ENCODE data around the gene UBASH3A.

UBASH3A gene

DNA sequence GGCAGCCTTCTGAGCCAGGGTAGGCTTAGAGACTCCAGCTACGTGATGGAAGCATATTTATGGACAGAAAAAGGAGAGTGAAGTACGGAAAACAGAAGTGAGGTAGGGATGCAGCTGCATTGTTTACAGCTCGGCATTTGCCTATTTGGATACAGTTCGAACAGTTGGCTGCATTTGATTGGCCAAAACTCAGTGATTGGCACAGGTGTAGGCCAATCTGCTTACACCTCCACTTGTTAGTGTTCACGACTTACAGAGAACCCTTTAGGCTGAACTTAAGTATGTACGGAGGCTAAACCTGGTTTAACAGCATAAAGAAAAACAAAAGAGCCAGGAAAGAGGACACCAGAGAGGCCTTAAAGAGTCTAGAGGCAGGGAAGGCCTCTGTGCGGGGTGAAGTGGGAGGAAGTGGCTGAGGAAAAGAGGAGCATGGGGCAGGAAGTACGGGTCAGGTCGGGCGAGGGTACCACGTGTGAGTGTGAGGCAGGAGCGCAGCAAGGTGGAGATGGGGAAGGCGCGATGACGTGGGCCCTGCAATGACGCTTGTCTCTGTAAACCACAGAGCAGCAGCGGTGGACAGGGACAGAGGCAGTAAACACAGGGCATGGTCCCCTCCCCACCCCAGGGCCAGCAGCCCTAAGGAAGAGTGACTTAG, 60.3 kb downstream of the UBASH3A start:
- Histone ChIP-seq H4K8ac (ENCODE audit: low read depth, low read length) (no peak overlapping the region), H3K27me3 (ENCODE audit: control insufficient read depth in 3 of 3, insufficient read depth in 3 of 3, low read depth in 1 of 3, low read length in 3 of 3) (peaks cover 0 to 3% (median 0%) of the 10 kb centered on the region in 3 experiments), H2BK5ac (ENCODE audit: low read length) (no peak overlapping the region), H3K4me2 (ENCODE audit: insufficient read depth, low read length, poor library complexity, severe bottlenecking) (no peak overlapping the region), H3K9me3 (replicated peaks in 1 of 2; ENCODE audit: control insufficient read depth in 2 of 2, insufficient read depth in 1 of 2, low read depth in 1 of 2, low read length in 2 of 2) (peaks cover 0 to 1% of the 10 kb centered on the region in 2 donors), H3K23ac (ENCODE audit: low read depth, low read length, poor library complexity) (no peak overlapping the region), H3K9ac (ENCODE audit: low read depth, low read length, poor library complexity) (no peak overlapping the region), H2AFZ (ENCODE audit: low read length) (no peak overlapping the region), H3K4me1 (ENCODE audit: control insufficient read depth in 2 of 2, insufficient read depth in 1 of 2, low read depth in 1 of 2, low read length in 2 of 2) (peaks cover 0 to 4% of the 10 kb centered on the region in 2 donors), H2BK120ac (ENCODE audit: low read depth, low read length) (no peak overlapping the region), H4K91ac (ENCODE audit: low read depth, low read length, poor library complexity) (no peak overlapping the region), H3K18ac (ENCODE audit: low read length) (no peak overlapping the region), H2AK5ac (ENCODE audit: low read depth, low read length) (no peak overlapping the region), H3K14ac (ENCODE audit: low read length) (no peak overlapping the region), H3K4me3 (ENCODE audit: low read length in 2 of 2) (peak overlapping the region in 1 of 2 donors; percentile 46), H2BK15ac (ENCODE audit: low read length) (no peak overlapping the region), H3K79me1 (ENCODE audit: low read depth, low read length) (no peaks in the 10 kb centered on the region), H3K4ac (ENCODE audit: low read length) (no peak overlapping the region), H3K27ac (replicated peaks; ENCODE audit: low read length) (no peak overlapping the region), H2BK12ac (ENCODE audit: low read length) (no peak overlapping the region), H3K36me3 (replicated peaks in 1 of 2; ENCODE audit: control insufficient read depth in 2 of 2, insufficient read depth in 2 of 2, low read length in 2 of 2) (no peaks in the 10 kb centered on the region)
- peak; percentile 11 for DNase-seq (ENCODE audit: low spot score)
- no CpG with 5 or more reads among the region's 17 CpGs for WGBS, 2 donors (ENCODE audit: extremely low coverage in 2 of 2, insufficient read length in 2 of 2, insufficient replicate concordance in 1 of 2)

DNA sequence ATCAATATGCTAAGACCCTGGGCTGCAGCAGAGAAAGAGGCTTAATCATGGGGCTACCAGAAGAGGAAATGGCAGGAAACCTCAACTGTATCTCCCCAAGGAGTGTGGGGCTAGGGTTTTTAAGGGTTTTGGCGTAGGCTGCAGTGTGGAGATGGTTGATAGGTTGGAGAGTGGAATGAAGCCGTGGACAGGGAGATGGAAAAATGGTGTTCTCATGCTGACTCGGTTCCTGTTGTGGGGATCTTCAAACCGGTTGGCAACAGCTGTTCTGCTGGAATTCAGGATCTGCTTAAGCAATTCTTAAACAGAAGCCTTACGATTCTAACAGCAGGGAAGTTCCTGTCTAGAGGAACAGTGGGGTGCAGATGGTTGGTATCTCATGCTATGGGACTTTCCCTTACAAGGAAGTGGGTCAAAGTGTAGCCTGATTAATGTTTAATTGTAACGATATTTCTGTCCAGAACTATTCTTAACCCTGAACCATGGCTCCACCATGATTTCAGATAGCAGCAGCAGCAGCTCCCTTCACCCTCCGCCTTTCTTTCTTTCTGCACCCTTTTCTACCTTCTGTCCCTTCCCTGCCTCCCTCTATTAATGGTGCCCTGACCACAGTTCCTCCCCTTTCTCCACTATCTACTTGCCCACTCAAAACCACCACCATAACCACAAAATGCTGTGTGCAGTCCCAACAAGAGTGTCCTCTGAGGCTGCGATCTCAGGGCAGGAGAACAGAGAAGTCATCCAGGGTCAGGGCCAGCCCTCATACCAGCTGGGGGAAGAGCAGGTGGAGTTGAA, 61.5 kb downstream of the UBASH3A start:
- peaks cover 0 to 4% of the 10 kb centered on the region in 2 donors for H3K4me1 ChIP-seq (ENCODE audit: control insufficient read depth in 2 of 2, insufficient read depth in 1 of 2, low read depth in 1 of 2, low read length in 2 of 2)
- no peak overlapping the region for H2BK15ac ChIP-seq (ENCODE audit: low read length)
- H3K9ac ChIP-seq (ENCODE audit: low read depth, low read length, poor library complexity): no peak overlapping the region
- no peak overlapping the region for H3K4me3 ChIP-seq (ENCODE audit: low read length in 2 of 2)
- no peaks in the 10 kb centered on the region for H3K9me3 ChIP-seq (replicated peaks in 1 of 2; ENCODE audit: control insufficient read depth in 2 of 2, insufficient read depth in 1 of 2, low read depth in 1 of 2, low read length in 2 of 2)
- no peak overlapping the region for H2BK12ac ChIP-seq (ENCODE audit: low read length)
- no peak overlapping the region for H3K14ac ChIP-seq (ENCODE audit: low read length)
- no peak overlapping the region for H3K4me2 ChIP-seq (ENCODE audit: insufficient read depth, low read length, poor library complexity, severe bottlenecking)
- H3K18ac ChIP-seq (ENCODE audit: low read length): no peak overlapping the region
- no peak overlapping the region for H3K23ac ChIP-seq (ENCODE audit: low read depth, low read length, poor library complexity)
- no peak overlapping the region for H4K8ac ChIP-seq (ENCODE audit: low read depth, low read length)
- no peak overlapping the region for H3K4ac ChIP-seq (ENCODE audit: low read length)
- H3K36me3 ChIP-seq (replicated peaks in 1 of 2; ENCODE audit: control insufficient read depth in 2 of 2, insufficient read depth in 2 of 2, low read length in 2 of 2): no peaks in the 10 kb centered on the region
- no peaks in the 10 kb centered on the region for H3K27me3 ChIP-seq (ENCODE audit: control insufficient read depth in 3 of 3, insufficient read depth in 3 of 3, low read depth in 1 of 3, low read length in 3 of 3)
- no peak overlapping the region for H2BK5ac ChIP-seq (ENCODE audit: low read length)
- H4K91ac ChIP-seq (ENCODE audit: low read depth, low read length, poor library complexity): no peak overlapping the region
- no peak overlapping the region for H2AK5ac ChIP-seq (ENCODE audit: low read depth, low read length)
- WGBS, 2 donors (ENCODE audit: extremely low coverage in 2 of 2, insufficient read length in 2 of 2, insufficient replicate concordance in 1 of 2): no CpG with 5 or more reads among the region's 8 CpGs
- H3K27ac ChIP-seq (replicated peaks; ENCODE audit: low read length): no peak overlapping the region
- DNase-seq (ENCODE audit: low spot score): no peak
- H2BK120ac ChIP-seq (ENCODE audit: low read depth, low read length): no peak overlapping the region
- H3K79me1 ChIP-seq (ENCODE audit: low read depth, low read length): no peaks in the 10 kb centered on the region
- H2AFZ ChIP-seq (ENCODE audit: low read length): no peak overlapping the region

DNA sequence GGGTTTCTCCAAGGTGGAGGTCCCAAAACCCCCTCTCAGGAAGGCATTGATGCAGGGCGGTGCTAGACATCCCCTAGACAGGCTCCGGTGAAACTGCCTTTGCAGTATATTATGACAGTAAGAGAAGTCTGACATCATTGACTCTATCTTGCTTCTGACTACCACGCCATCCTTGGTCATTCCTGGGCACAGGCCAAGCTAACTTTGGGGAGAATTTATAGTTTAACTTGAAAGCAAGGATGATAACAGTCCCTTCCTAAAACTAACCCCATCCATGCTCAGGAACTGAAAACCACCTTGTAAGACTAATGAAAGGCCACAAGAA, 62.1 kb downstream of the UBASH3A start:
- Histone ChIP-seq H3K4me2 (ENCODE audit: insufficient read depth, low read length, poor library complexity, severe bottlenecking) (no peak overlapping the region), H2AK5ac (ENCODE audit: low read depth, low read length) (no peak overlapping the region), H4K8ac (ENCODE audit: low read depth, low read length) (no peak overlapping the region), H2BK120ac (ENCODE audit: low read depth, low read length) (no peak overlapping the region), H3K27ac (replicated peaks; ENCODE audit: low read length) (no peak overlapping the region), H2AFZ (ENCODE audit: low read length) (no peak overlapping the region), H3K18ac (ENCODE audit: low read length) (no peak overlapping the region), H3K4me3 (ENCODE audit: low read length in 2 of 2) (no peak overlapping the region), H4K91ac (ENCODE audit: low read depth, low read length, poor library complexity) (no peak overlapping the region), H3K36me3 (replicated peaks in 1 of 2; ENCODE audit: control insufficient read depth in 2 of 2, insufficient read depth in 2 of 2, low read length in 2 of 2) (no peaks in the 10 kb centered on the region), H3K27me3 (ENCODE audit: control insufficient read depth in 3 of 3, insufficient read depth in 3 of 3, low read depth in 1 of 3, low read length in 3 of 3) (no peaks in the 10 kb centered on the region), H2BK15ac (ENCODE audit: low read length) (no peak overlapping the region), H2BK12ac (ENCODE audit: low read length) (no peak overlapping the region), H3K79me1 (ENCODE audit: low read depth, low read length) (no peaks in the 10 kb centered on the region), H3K9ac (ENCODE audit: low read depth, low read length, poor library complexity) (no peak overlapping the region), H3K9me3 (replicated peaks in 1 of 2; ENCODE audit: control insufficient read depth in 2 of 2, insufficient read depth in 1 of 2, low read depth in 1 of 2, low read length in 2 of 2) (no peaks in the 10 kb centered on the region), H3K14ac (ENCODE audit: low read length) (no peak overlapping the region), H3K4ac (ENCODE audit: low read length) (no peak overlapping the region), H3K4me1 (ENCODE audit: control insufficient read depth in 2 of 2, insufficient read depth in 1 of 2, low read depth in 1 of 2, low read length in 2 of 2) (peaks cover 0 to under 1% of the 10 kb centered on the region in 2 donors), H2BK5ac (ENCODE audit: low read length) (no peak overlapping the region), H3K23ac (ENCODE audit: low read depth, low read length, poor library complexity) (no peak overlapping the region)
- no peak for DNase-seq (ENCODE audit: low spot score)
- no CpG with 5 or more reads among the region's 3 CpGs for WGBS, 2 donors (ENCODE audit: extremely low coverage in 2 of 2, insufficient read length in 2 of 2, insufficient replicate concordance in 1 of 2)

DNA sequence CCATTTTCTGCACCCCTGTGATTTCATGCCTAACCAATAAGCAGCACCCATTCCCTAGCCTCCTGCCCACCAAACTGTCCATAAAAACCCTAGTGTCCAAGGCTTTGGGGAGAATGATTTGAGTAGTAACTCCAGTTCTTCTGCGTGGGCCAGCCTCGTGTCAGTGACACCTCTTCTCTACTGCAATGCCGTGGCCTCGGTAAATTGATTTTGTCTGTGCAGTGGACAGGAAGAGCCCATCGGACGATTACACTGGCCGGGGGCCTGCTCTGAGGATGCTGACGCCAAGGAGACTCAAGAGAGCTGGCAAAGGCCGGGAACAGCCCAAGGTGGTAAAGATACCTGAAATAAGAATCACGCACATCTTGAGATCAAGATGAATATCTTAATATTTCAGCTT, 63.0 kb downstream of the UBASH3A start:
- Histone ChIP-seq H3K4me1 (ENCODE audit: control insufficient read depth in 2 of 2, insufficient read depth in 1 of 2, low read depth in 1 of 2, low read length in 2 of 2) (peaks cover 0 to 2% of the 10 kb centered on the region in 2 donors), H2BK5ac (ENCODE audit: low read length) (no peak overlapping the region), H3K14ac (ENCODE audit: low read length) (no peak overlapping the region), H4K8ac (ENCODE audit: low read depth, low read length) (no peak overlapping the region), H3K23ac (ENCODE audit: low read depth, low read length, poor library complexity) (no peak overlapping the region), H3K27ac (replicated peaks; ENCODE audit: low read length) (no peak overlapping the region), H2BK120ac (ENCODE audit: low read depth, low read length) (no peak overlapping the region), H2BK15ac (ENCODE audit: low read length) (no peak overlapping the region), H3K79me1 (ENCODE audit: low read depth, low read length) (no peaks in the 10 kb centered on the region), H3K36me3 (replicated peaks in 1 of 2; ENCODE audit: control insufficient read depth in 2 of 2, insufficient read depth in 2 of 2, low read length in 2 of 2) (no peaks in the 10 kb centered on the region), H3K9me3 (replicated peaks in 1 of 2; ENCODE audit: control insufficient read depth in 2 of 2, insufficient read depth in 1 of 2, low read depth in 1 of 2, low read length in 2 of 2) (no peaks in the 10 kb centered on the region), H3K9ac (ENCODE audit: low read depth, low read length, poor library complexity) (no peak overlapping the region), H2AFZ (ENCODE audit: low read length) (no peak overlapping the region), H3K4me2 (ENCODE audit: insufficient read depth, low read length, poor library complexity, severe bottlenecking) (no peak overlapping the region), H2AK5ac (ENCODE audit: low read depth, low read length) (no peak overlapping the region), H3K4ac (ENCODE audit: low read length) (no peak overlapping the region), H3K27me3 (ENCODE audit: control insufficient read depth in 3 of 3, insufficient read depth in 3 of 3, low read depth in 1 of 3, low read length in 3 of 3) (peaks cover 0 to 3% (median 0%) of the 10 kb centered on the region in 3 experiments), H4K91ac (ENCODE audit: low read depth, low read length, poor library complexity) (no peak overlapping the region), H3K18ac (ENCODE audit: low read length) (no peak overlapping the region), H2BK12ac (ENCODE audit: low read length) (no peak overlapping the region), H3K4me3 (ENCODE audit: low read length in 2 of 2) (no peak overlapping the region)
- no peak for DNase-seq (ENCODE audit: low spot score)
- no CpG with 5 or more reads among the region's 10 CpGs for WGBS, 2 donors (ENCODE audit: extremely low coverage in 2 of 2, insufficient read length in 2 of 2, insufficient replicate concordance in 1 of 2)
